ENCODE measurements around the gene ZSCAN30.

The ZSCAN30 gene

DNA sequence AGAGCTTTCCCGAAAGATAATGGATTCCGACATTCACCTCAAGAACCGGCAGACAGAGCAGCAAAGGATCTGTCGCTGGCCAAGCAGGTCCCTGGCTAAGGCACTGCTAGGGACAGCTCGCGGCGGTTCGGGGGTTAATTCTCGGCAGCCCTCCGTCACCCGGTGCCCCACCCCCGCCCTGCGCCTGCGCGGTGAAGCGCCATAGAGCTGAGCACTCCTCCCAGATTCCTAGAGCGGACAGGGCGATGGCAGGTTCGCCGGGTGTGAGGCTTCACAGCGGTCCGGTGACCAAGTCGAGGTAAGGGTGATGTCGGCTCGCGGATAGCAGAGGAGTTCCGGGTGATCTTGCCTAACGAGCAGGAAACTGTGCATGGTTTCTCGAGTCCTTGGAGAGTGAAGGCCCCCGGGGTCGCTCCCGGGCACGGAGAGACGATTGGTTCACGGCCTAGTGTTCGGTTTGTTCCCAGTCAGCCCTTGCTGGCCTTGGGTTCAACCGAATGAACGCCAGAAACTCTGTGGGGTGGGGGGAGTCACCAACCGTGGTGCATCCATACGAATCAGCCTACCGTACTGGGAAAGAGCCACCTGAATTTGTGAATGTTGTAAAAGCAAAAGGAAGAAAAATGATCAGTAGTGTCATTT, at the start of gene ZSCAN30:
Gene ZSCAN30 (minus strand): TSS at position 136 of the 642 bp plus-strand sequence. CDS start 25,877 bp downstream, outside the sequence.
- DNase-seq (ENCODE audit: low spot score) = peak; percentile 97

- DNase-seq (ENCODE audit: low spot score) = no peak
Measured at GRCh38 chr18:35337286-35337685, 47.3 kb upstream of the ZSCAN30 start.

- DNase-seq (ENCODE audit: low spot score) = no peak
Measured at GRCh38 chr18:35335866-35336265, 45.8 kb upstream of the ZSCAN30 start.

DNA sequence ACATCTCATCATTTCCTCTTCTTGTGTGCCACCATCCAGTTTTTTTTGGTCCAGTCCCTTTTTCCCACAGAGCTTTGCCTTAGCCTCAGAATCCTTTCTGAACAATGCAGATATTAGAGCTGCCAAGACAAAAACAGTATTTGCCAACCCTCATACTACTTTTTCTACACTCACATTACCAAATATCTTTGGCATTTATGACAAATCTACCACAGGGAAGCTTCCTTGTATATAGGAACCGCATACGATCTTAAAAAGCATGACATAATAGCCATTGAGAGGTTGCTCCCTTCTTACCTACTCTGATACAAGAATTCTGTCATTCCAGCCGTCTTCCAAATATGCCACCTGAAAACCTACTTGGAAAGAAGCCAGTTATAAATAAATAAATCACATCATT, 44.8 kb upstream of the ZSCAN30 start:
- DNase-seq (ENCODE audit: low spot score) = no peak

- DNase-seq (ENCODE audit: low spot score) = no peak
Measured at GRCh38 chr18:35334212-35334611, 44.2 kb upstream of the ZSCAN30 start.

- DNase-seq (ENCODE audit: low spot score) = no peak
Measured at GRCh38 chr18:35331367-35332087, 41.5 kb upstream of the ZSCAN30 start.

DNA sequence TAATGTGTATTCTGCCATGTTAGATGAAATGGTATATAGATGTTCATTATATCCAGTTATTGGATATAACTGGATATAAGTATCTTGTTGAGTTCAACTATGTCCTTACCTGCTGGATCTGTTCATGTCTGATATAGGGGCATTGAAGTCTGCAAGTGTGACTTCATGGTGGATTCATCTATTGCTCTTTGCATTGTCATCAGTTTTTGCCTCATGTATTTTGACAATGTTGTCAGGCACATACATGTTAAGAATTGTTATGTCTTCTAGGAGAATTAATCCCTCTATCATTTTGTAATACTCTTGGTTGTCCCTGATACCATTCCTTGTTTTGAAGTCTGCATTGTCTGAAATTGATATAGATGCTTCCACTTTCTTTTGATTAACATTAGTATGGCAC, 38.8 kb upstream of the ZSCAN30 start:
- no peak for DNase-seq (ENCODE audit: low spot score)

DNA sequence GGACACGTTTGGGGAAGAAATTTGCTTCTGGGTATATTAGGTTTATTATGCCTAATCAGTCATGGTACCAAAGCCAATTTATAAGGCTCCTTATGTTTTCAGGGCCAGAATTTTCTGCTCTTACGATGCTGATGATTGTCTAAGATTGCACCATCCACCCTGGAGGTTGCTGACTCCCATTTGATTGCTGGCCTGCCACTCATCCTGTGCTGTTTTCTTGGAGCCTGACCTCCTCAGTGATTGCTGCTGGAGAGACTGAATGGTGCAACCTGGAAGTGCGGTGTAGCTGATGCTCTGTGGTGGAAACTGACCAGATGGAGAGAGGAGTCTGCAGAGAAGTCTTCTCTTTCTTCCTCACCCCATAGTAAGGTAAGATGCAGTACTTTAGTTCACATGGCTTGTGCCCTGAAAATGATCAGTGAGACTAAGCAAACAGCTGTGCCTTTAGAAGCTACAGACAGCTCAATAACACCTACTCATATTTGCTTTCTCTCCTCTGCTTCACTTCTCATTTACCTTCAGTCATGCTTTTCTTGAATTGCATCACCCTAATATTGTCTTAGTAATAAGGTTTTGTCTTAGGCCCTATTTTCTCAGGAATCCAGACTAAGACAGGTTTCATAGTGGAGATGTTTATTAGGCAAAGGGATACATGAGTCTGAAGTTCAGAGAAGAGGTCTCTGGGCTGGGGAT, 36.8 kb upstream of the ZSCAN30 start:
- no peak for DNase-seq (ENCODE audit: low spot score)

- no peak for DNase-seq (ENCODE audit: low spot score)
Measured at GRCh38 chr18:35324926-35325655, 35.1 kb upstream of the ZSCAN30 start.

GRCh38 chr18:35322486-35323458, 32.7 kb upstream of the ZSCAN30 start:
- no peak for DNase-seq (ENCODE audit: low spot score)

GRCh38 chr18:35311496-35311895, 21.5 kb upstream of the ZSCAN30 start:
- no peak for DNase-seq (ENCODE audit: low spot score)

DNA sequence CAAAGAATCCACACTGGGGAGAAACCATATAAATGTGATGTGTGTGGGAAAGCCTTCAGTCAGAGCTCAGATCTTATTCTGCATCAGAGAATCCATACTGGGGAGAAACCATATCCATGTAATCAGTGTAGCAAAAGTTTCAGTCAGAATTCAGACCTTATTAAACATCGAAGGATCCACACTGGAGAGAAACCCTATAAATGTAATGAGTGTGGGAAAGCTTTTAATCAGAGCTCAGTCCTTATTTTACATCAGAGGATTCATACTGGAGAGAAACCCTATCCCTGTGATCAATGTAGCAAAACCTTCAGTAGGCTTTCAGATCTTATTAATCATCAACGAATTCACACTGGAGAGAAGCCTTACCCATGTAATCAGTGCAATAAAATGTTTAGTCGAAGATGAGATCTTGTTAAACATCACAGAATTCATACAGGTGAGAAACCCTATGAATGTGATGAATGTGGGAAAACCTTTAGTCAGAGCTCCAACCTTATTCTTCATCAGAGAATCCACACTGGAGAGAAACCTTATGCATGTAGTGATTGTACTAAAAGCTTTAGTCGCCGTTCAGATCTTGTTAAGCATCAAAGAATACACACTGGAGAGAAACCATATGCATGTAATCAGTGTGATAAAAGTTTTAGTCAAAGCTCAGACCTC, 16.7 kb upstream of the ZSCAN30 start:
- no peak for DNase-seq (ENCODE audit: low spot score)

GRCh38 chr18:35303610-35304009, 13.6 kb upstream of the ZSCAN30 start:
- no peak for DNase-seq (ENCODE audit: low spot score)

DNA sequence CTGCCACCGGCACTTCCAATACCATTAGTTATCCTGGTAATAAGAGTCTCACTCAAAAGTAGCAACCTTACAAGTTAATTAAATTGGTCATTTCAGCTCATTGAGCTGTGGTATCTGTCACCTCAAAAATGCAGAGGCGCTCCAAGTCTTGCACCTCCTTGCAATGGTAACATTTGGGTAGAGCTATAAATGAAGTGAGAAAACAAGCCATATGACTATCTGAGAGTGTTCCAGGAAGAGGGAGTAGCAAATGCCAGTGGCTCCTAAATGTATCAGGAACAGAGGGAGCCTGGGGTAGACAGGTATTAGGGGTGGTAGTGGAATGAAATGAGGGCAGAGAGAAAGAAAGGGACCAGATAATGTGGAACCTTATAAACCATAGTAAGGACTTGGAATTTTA, 6.0 kb upstream of the ZSCAN30 start:
- no peak for DNase-seq (ENCODE audit: low spot score)

DNA sequence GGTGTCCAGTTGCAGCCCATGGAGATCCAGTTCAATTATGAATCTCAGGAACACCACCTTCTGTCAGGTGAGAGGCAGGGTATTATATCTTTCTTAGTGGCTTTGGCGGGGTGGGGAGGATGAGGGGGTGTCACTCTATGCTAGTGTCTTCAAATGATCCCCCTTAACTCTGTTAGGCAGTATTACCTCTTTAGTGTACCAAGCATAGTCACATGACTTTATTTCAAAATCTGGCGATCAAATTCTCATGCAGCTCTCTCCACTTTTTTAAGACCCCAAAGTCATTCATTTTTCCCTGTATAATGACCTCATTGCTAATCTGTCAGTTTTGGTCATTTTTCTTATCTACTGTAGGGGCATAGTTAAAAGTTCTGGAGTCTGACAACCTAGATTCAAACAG, 1.1 kb upstream of the ZSCAN30 start:
- no peak for DNase-seq (ENCODE audit: low spot score)

GRCh38 chr18:35289727-35290093, 319 bp downstream of the ZSCAN30 start:
- no peak for DNase-seq (ENCODE audit: low spot score)

DNA sequence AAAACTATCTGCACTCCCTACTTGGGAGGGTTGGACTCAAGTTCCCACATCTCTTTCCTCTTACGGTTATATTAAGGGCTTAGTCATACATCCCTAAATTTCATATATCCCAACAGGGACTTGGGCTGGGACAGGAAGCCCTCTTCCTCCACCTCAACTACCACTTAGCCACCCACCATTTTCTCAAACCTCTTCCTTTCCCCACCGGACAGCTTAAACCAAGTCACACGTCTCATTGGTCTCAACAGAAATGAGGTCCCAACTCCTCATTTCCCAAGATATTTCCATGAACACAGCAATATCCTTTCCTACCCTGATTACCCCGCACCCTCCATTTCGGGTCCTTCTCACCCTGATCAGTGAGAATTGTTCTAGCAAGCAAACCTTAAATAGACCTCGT, 736 bp downstream of the ZSCAN30 start:
- no peak for DNase-seq (ENCODE audit: low spot score)

- DNase-seq (ENCODE audit: low spot score) = no peak
Measured at GRCh38 chr18:35284841-35285240, 5.2 kb downstream of the ZSCAN30 start.

GRCh38 chr18:35283923-35284794, 5.9 kb downstream of the ZSCAN30 start:
- DNase-seq (ENCODE audit: low spot score) = no peak

DNA sequence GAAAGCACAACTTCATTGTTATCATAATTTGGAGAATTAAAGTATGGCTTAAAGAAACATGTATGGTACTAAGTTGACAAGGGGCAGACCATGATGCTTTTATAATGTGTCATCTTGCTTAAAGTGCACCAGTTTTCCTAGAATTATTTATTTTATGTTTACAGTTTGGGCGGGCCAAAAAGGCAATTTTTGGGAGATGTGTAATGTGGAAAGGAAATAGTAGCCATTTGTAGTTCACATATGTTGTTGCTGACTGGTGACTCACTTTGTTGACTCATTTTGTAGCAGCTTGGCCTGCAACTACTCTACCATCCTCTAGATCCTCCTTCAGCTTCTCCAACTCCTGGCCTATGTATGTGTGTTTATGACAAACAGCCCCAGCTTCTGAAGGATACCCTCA, 7.7 kb downstream of the ZSCAN30 start:
- no peak for DNase-seq (ENCODE audit: low spot score)
